ENCODE measurements around the gene ACSL6. TPM values are rescaled to one million over a fixed set of nuclear protein-coding genes. Genes with fewer than 3 reads are reported as not detected.

Gene ACSL6
- total and polyA plus RNA-seq, 2 donors from 2014 or later: 1.4 to 2.1 TPM

DNA sequence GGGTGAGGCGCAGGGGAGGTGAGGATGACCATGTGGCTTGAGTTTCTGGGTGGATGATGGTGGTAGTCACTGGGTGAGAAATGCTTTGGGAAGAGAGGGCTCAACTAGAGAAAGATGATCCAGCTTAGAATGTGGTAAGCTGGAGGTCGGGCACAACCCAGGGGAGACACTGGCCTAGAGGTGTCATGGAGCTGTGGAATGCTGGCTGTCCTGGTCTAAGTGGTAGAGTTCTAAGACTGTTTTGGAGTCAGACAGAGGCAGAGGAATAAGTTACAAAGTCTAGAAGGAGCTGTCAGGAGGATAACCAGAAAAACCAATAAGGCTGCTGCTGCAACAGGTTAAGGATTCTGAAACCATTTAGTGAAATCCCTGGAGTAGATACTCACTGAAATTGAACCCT lies 19.2 kb upstream of the ACSL6 start:
- FAIRE-seq: no peak

DNA sequence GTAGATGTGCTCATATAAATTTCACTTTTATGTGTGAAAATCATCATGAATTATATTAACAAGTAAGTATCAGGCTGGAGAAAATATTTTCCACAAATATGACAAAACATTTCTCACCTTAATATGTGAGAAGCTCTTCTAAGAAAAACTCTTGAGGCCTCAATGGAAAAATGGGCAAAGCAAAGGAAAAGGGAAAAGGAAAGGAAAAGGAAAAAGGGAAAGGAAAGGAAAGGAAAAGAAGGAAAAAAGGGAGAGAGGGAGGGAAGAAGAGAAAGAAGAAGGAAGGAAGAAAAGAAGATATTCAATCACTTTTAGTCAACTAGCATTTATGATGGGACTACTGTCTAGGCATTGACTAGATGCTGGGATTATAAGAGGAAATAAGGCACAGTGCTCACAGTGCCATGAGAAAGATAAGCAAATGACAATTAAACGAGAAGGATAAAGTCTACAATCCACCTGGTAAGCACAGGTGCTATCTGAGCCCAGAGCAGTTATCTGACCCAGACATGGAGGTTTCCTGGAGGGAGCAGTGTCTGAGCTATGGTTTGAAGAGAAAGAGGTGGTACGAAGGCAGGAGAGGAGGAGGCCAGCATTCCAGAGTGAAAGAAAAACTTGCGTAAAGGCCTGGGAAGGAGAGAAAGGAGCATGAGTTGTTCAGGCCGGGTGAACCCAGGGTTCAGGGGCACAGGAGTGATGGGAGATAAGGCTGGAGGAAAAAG lies 18.3 kb upstream of the ACSL6 start:
- no peaks in the 10 kb centered on the region for H3K4me1 ChIP-seq (ENCODE audit: control insufficient read depth in 2 of 3, insufficient read depth in 2 of 3, low read depth in 1 of 3, low read length in 3 of 3)
- H3K27ac ChIP-seq (ENCODE audit: low read depth in 2 of 2, low read length in 2 of 2): no peak overlapping the region
- DNase-seq (no peak), FAIRE-seq (no peak)
- TF ChIP-seq CTCF (IDR thresholded peaks at IDR 0.05; ENCODE audit: borderline replicate concordance, extremely low read depth, insufficient read depth): no peak
- no peak overlapping the region for H3K4me3 ChIP-seq (ENCODE audit: low read length in 3 of 3)
- no peak overlapping the region for H3K9ac ChIP-seq (ENCODE audit: low read length in 3 of 3)
- H3K9me3 ChIP-seq (ENCODE audit: control insufficient read depth in 2 of 3, insufficient read depth in 1 of 3, low read length in 3 of 3): peaks cover 0 to 5% (median 0%) of the 10 kb centered on the region in 3 donors
- no peaks in the 10 kb centered on the region for H3K27me3 ChIP-seq (ENCODE audit: control insufficient read depth, insufficient read depth, low read length)
- intact Hi-C loops (cut with DNase I): no loop called here
- no peaks in the 10 kb centered on the region for H3K36me3 ChIP-seq (ENCODE audit: control insufficient read depth in 2 of 3, insufficient read depth in 3 of 3, low read length in 3 of 3)

More for the DNA sequence above, 19.2 kb upstream of the ACSL6 start:
- Histone ChIP-seq H3K36me3 (ENCODE audit: control insufficient read depth in 2 of 3, insufficient read depth in 3 of 3, low read length in 3 of 3) (no peaks in the 10 kb centered on the region), H3K9ac (ENCODE audit: low read length in 3 of 3) (no peak overlapping the region), H3K27me3 (ENCODE audit: control insufficient read depth, insufficient read depth, low read length) (no peaks in the 10 kb centered on the region), H3K27ac (ENCODE audit: low read depth in 2 of 2, low read length in 2 of 2) (no peak overlapping the region), H3K9me3 (ENCODE audit: control insufficient read depth in 2 of 3, insufficient read depth in 1 of 3, low read length in 3 of 3) (peaks cover 0 to 5% (median 0%) of the 10 kb centered on the region in 3 donors), H3K4me3 (ENCODE audit: low read length in 3 of 3) (no peak overlapping the region), H3K4me1 (ENCODE audit: control insufficient read depth in 2 of 3, insufficient read depth in 2 of 3, low read depth in 1 of 3, low read length in 3 of 3) (no peaks in the 10 kb centered on the region)
- TF ChIP-seq CTCF (IDR thresholded peaks at IDR 0.05; ENCODE audit: borderline replicate concordance, extremely low read depth, insufficient read depth): no peak
- intact Hi-C loops (cut with DNase I): no loop called here
- DNase-seq: no peak

GRCh38 chr5:132027027-132027426 lies 15.6 kb upstream of the ACSL6 start:
- DNase-seq: no peak

More at GRCh38 chr5:132027027-132027426, 15.6 kb upstream of the ACSL6 start:
- intact Hi-C loops (cut with DNase I): no loop called here
- Histone ChIP-seq H3K36me3 (ENCODE audit: control insufficient read depth in 2 of 3, insufficient read depth in 3 of 3, low read length in 3 of 3) (no peaks in the 10 kb centered on the region), H3K27me3 (ENCODE audit: control insufficient read depth, insufficient read depth, low read length) (no peaks in the 10 kb centered on the region), H3K9ac (ENCODE audit: low read length in 3 of 3) (no peak overlapping the region), H3K4me1 (ENCODE audit: control insufficient read depth in 2 of 3, insufficient read depth in 2 of 3, low read depth in 1 of 3, low read length in 3 of 3) (no peaks in the 10 kb centered on the region), H3K9me3 (ENCODE audit: control insufficient read depth in 2 of 3, insufficient read depth in 1 of 3, low read length in 3 of 3) (no peaks in the 10 kb centered on the region), H3K27ac (ENCODE audit: low read depth in 2 of 2, low read length in 2 of 2) (no peak overlapping the region), H3K4me3 (ENCODE audit: low read length in 3 of 3) (no peak overlapping the region)
- FAIRE-seq: no peak
- TF ChIP-seq CTCF (IDR thresholded peaks at IDR 0.05; ENCODE audit: borderline replicate concordance, extremely low read depth, insufficient read depth): no peak
